NK-92 (cell line): ENCODE data around the gene RASAL2.

Experiments
- DNase-seq: peaks from one replicate; lab custom pipeline; 2025; ENCODE audit not compliant: unreplicated experiment; lab: John Stamatoyannopoulos, UW

RASAL2 gene

GRCh38 chr1:178093951-178094738 is at the start of gene RASAL2:
Gene RASAL2, plus strand, starts transcription at chr1:178094104. Its CDS starts 389 bp downstream, at chr1:178094493.
- no peak for DNase-seq

GRCh38 chr1:178046591-178047270 is 47.2 kb upstream of the RASAL2 start:
- no peak for DNase-seq

- no peak for DNase-seq
Observed at GRCh38 chr1:178047403-178048093, 46.4 kb upstream of the RASAL2 start.

- no peak for DNase-seq
Observed at GRCh38 chr1:178048426-178048825, 45.5 kb upstream of the RASAL2 start.

- no peak for DNase-seq
Observed at GRCh38 chr1:178048883-178049282, 45.0 kb upstream of the RASAL2 start.

GRCh38 chr1:178050084-178050483 is 43.8 kb upstream of the RASAL2 start:
- DNase-seq = no peak

GRCh38 chr1:178051071-178051470 is 42.8 kb upstream of the RASAL2 start:
- DNase-seq = no peak

GRCh38 chr1:178052650-178053461 is 41.0 kb upstream of the RASAL2 start:
- no peak for DNase-seq

- no peak for DNase-seq
Observed at GRCh38 chr1:178055093-178055492, 38.8 kb upstream of the RASAL2 start.

- no peak for DNase-seq
Observed at GRCh38 chr1:178055779-178056471, 38.0 kb upstream of the RASAL2 start.

- no peak for DNase-seq
Observed at GRCh38 chr1:178057141-178057765, 36.7 kb upstream of the RASAL2 start.

- no peak for DNase-seq
Observed at GRCh38 chr1:178057912-178058534, 35.9 kb upstream of the RASAL2 start.

- no peak for DNase-seq
Observed at GRCh38 chr1:178060789-178061556, 32.9 kb upstream of the RASAL2 start.

- DNase-seq = no peak
Observed at GRCh38 chr1:178061620-178062019, 32.3 kb upstream of the RASAL2 start.

GRCh38 chr1:178064191-178064821 is 29.6 kb upstream of the RASAL2 start:
- no peak for DNase-seq

- no peak for DNase-seq
Observed at GRCh38 chr1:178065250-178065649, 28.7 kb upstream of the RASAL2 start.

- no peak for DNase-seq
Observed at GRCh38 chr1:178066296-178066907, 27.5 kb upstream of the RASAL2 start.
